GM15510 (cell line): Measurements from ENCODE around the gene TNNI2.

ENCODE experiments used
- POLR2A ChIP-seq: IDR thresholded peaks from 3 replicates; pipeline ENCODE4 v1.6.1; 2011; ENCODE audit warnings: borderline replicate concordance; ENCODE audit not compliant: insufficient read length; ENCODE audit errors: extremely low read depth

TNNI2 gene

GRCh38 chr11:1857064-1857463 is 18.3 kb downstream of the TNNI2 start:
- no peak for TF ChIP-seq POLR2A

GRCh38 chr11:1858154-1858553 is 19.4 kb downstream of the TNNI2 start:
- no peak for TF ChIP-seq POLR2A

- TF ChIP-seq POLR2A, result no peak
Observed at GRCh38 chr11:1858576-1858975, 19.8 kb downstream of the TNNI2 start.

- TF ChIP-seq POLR2A, result no peak
Observed at GRCh38 chr11:1859004-1859403, 20.2 kb downstream of the TNNI2 start.

- TF ChIP-seq POLR2A, result no peak
Observed at GRCh38 chr11:1860108-1860507, 21.3 kb downstream of the TNNI2 start.

- no peak for TF ChIP-seq POLR2A
Observed at GRCh38 chr11:1861435-1862411, 22.9 kb downstream of the TNNI2 start.

- TF ChIP-seq POLR2A, result no peak
Observed at GRCh38 chr11:1862588-1863351, 24.0 kb downstream of the TNNI2 start.

GRCh38 chr11:1863352-1864216 is 24.8 kb downstream of the TNNI2 start:
- no peak for TF ChIP-seq POLR2A

- no peak for TF ChIP-seq POLR2A
Observed at GRCh38 chr11:1864231-1864630, 25.4 kb downstream of the TNNI2 start.

GRCh38 chr11:1864831-1865665 is 26.3 kb downstream of the TNNI2 start:
- no peak for TF ChIP-seq POLR2A

- no peak for TF ChIP-seq POLR2A
Observed at GRCh38 chr11:1866226-1866625, 27.4 kb downstream of the TNNI2 start.

- no peak for TF ChIP-seq POLR2A
Observed at GRCh38 chr11:1866776-1867175, 28.0 kb downstream of the TNNI2 start.

GRCh38 chr11:1867381-1867780 is 28.6 kb downstream of the TNNI2 start:
- TF ChIP-seq POLR2A, result no peak
